Tibial artery (tissue), 4 donors: ENCODE results near the gene ALDH1A3.

Experiments
- DNase-seq, 2 donors: peaks; one replicate each; pipeline ENCODE4 v3.0.0-alpha.2; 2019
- H3K27ac ChIP-seq, 2 donors: fragments of 200-600 bp; sonication (generic) in 1 of 2; 1 replicate in 1 of 2; 2 replicates in 1 of 2; pipeline ENCODE4 v1.5.1; 2018 to 2019; ENCODE audit warnings: mild to moderate bottlenecking in 1 of 2
- H3K27me3 ChIP-seq, 2 donors: fragments of 200-600 bp; sonication (generic) in 1 of 2; one replicate each; pipeline versions ENCODE4 v1.5.1 to v1.6.0; 2016 to 2019
- H3K36me3 ChIP-seq, 3 donors: fragments of 200-600 bp; sonication (generic) in 2 of 3; one replicate each; pipeline ENCODE4 v1.5.1; 2016 to 2019; ENCODE audit warnings: mild to moderate bottlenecking in 2 of 3
- H3K4me1 ChIP-seq, 4 donors: fragments of 200-600 bp; sonication (generic) in 2 of 4; 1 replicate in 3 of 4; 2 replicates in 1 of 4; pipeline ENCODE4 v1.5.1; 2016 to 2019
- H3K4me3 ChIP-seq, 2 donors: fragments of 200-600 bp; sonication (generic) in 1 of 2; 1 replicate in 1 of 2; 2 replicates in 1 of 2; pipeline ENCODE4 v1.5.1; 2018 to 2019; ENCODE audit warnings: mild to moderate bottlenecking in 2 of 2
- H3K9me3 ChIP-seq, 3 donors: fragments of 200-600 bp; sonication (generic) in 1 of 3; one replicate each; pipeline ENCODE4 v1.5.1; 2016 to 2019
- CTCF ChIP-seq, 2 experiments: fragments of 200-600 bp in 1 of 2; fragments of 450-650 bp in 1 of 2; IDR thresholded peaks; one replicate each; pipeline ENCODE4 v1.5.1; 2017 to 2019; ENCODE audit warnings: antibody characterized with exemption in 2 of 2, mild to moderate bottlenecking in 1 of 2, moderate library complexity in 1 of 2
- intact Hi-C: fragments of 100-400 bp; cut with DNase I; formaldehyde crosslinking; loops from one replicate; pipeline ENCODE4 v1.15.0; 2023; ENCODE audit warnings: low total_unique reads

Gene ALDH1A3

DNA sequence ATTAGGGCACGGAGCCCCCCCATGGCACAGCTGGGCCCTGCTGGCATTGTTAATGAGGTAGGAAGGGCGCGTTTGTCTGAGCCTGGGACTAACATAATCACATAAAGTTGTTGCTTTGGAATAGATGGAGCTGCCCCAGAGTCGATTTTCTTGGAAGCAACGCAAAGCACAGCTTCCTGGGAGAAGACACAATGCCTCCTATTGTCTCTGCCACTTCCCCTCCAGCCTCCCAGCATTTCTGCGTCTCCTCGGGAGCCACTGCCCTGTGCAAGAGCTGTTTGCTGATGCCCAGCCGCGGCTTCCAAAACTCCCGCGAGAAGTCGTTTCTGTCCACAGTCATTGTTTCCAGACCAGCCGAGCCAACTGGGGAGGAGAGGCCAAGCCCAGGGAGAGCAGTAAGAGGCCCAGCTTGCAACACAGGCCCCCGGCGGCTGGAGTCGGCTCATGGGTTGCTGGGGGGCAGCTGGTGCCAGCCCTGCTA, 18.1 kb upstream of the ALDH1A3 start:
- Histone ChIP-seq H3K9me3 (no peaks in the 10 kb centered on the region), H3K4me1 (peaks cover 0 to 5% (median 0%) of the 10 kb centered on the region in 4 donors), H3K36me3 (no peaks in the 10 kb centered on the region), H3K4me3 (no peak overlapping the region), H3K27me3 (peaks cover 0 to 20% of the 10 kb centered on the region in 2 donors), H3K27ac (no peak overlapping the region)
- no peak for TF ChIP-seq CTCF (IDR thresholded peaks at IDR 0.05)
- intact Hi-C loops = no loop called here
- no peak for DNase-seq

- Histone ChIP-seq H3K27ac (no peak overlapping the region), H3K4me3 (no peak overlapping the region), H3K4me1 (peaks cover 0 to 5% (median 0%) of the 10 kb centered on the region in 4 donors), H3K9me3 (no peaks in the 10 kb centered on the region), H3K27me3 (peaks cover 0 to 20% of the 10 kb centered on the region in 2 donors), H3K36me3 (no peaks in the 10 kb centered on the region)
- intact Hi-C loops = no loop called here
- no peak for TF ChIP-seq CTCF (IDR thresholded peaks at IDR 0.05)
- no peak for DNase-seq
These were observed 17.5 kb upstream of the ALDH1A3 start for GRCh38 chr15:100862162-100862561.

DNA sequence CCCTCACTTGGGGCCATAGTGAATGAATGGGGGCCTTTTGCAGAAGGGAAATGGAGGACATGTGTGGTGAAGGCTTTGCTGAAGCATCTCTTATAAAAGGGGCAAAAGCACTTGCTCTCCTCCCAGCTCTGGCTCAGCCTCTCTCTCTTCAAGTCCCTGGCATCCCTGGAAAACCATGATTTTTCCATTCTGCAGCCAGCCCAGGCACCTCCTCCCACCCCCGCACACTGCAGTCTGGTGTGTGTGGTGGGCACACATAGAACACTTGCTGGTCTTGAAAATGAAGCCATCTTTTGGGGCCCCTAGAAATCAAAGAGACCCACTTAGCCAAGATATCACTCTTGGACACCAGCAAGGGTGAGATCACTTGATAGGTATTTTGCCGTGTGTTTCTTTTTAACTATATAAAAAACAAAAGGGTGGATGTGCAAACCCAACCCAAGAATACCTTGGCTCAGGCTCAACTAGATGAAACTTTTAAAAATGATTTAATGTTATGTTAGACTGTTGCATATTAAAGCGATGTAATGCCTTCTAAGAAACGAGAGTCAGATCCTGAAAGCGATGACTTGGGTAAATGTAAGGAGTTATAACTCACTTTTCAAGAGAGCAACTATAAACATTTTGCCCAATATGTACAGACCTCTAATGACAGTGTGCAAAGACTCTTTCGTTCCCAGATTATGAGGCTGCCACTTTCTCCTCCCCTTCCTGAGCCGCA, 16.4 kb upstream of the ALDH1A3 start:
- peak in 1 of 2 donors; percentile 9 for DNase-seq
- H3K27me3 ChIP-seq = peaks cover 0 to 18% of the 10 kb centered on the region in 2 donors
- H3K4me3 ChIP-seq = no peak overlapping the region
- no peaks in the 10 kb centered on the region for H3K36me3 ChIP-seq
- intact Hi-C loops = no loop called here
- H3K9me3 ChIP-seq = no peaks in the 10 kb centered on the region
- peaks cover 0 to 5% (median 0%) of the 10 kb centered on the region in 4 donors for H3K4me1 ChIP-seq
- H3K27ac ChIP-seq = no peak overlapping the region
- no peak for TF ChIP-seq CTCF (IDR thresholded peaks at IDR 0.05)

GRCh38 chr15:100863796-100864267, 15.8 kb upstream of the ALDH1A3 start:
- no peak for DNase-seq
- Histone ChIP-seq H3K4me3 (no peak overlapping the region), H3K4me1 (peaks cover 0 to 5% (median 0%) of the 10 kb centered on the region in 4 donors), H3K27ac (no peak overlapping the region), H3K9me3 (no peaks in the 10 kb centered on the region), H3K36me3 (no peaks in the 10 kb centered on the region), H3K27me3 (peaks cover 0 to 18% of the 10 kb centered on the region in 2 donors)
- intact Hi-C loops = no loop called here
- no peak for TF ChIP-seq CTCF (IDR thresholded peaks at IDR 0.05)

DNA sequence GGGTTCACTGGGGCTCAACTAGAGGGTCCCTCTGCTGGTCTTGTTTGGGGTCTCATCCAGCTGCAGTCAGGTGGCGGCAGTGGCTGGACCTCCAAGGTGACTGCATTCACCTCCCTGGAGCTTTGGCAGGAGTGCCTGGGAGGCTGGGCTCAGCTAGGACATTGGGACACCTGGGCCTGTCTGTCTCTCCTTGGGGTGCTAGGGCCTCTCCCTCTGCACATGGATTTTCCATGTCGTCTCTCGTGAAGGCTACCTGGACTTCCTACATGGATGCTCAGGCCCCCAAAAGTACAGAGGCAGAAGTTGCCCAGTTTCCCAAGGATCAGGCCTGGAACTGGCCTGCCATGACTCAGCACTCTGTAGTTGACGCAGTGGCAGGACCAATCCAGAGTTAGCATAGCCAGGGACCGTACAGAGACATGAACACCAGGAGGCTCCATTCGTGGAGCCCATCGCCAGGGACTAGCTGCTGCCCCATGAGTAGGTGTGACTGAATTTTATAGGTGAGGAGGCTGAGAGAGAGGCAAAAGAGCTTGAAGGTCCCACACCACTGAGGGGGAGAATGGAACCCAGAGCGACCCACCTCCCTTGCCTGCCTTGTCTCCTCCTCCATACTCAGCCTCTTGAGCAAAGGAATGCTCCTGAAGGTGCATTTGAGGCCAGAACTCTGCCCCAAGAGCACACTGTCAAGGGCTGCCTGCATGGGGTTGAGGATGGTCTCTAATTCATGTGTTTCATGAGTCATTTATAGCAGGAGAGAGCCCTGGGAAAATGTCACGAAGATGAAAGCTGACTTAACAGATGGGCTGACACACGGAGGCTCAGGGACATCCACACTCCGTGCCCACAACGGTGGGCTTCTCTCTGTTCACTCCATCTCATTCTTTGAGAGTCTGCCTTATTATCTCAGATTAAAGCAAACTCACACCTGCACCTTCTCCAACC, 13.0 kb upstream of the ALDH1A3 start:
- H3K4me3 ChIP-seq = no peak overlapping the region
- peaks cover 0 to 5% (median 0%) of the 10 kb centered on the region in 4 donors for H3K4me1 ChIP-seq
- no peaks in the 10 kb centered on the region for H3K36me3 ChIP-seq
- peaks cover 0 to 4% of the 10 kb centered on the region in 2 donors for H3K27me3 ChIP-seq
- intact Hi-C loops = no loop called here
- H3K27ac ChIP-seq = no peak overlapping the region
- DNase-seq = no peak
- no peaks in the 10 kb centered on the region for H3K9me3 ChIP-seq
- no peak for TF ChIP-seq CTCF (IDR thresholded peaks at IDR 0.05)
